HUES48 (cell line): ENCODE results near the gene HYI.
"Not testable (repeated sequence)": the region's sequence is repeated elsewhere in the genome, so short reads cannot be mapped to it uniquely, and the experiment has no call there.

Experiments
- H3K27ac ChIP-seq: one replicate; pipeline ENCODE4 v1.7.0; 2013; ENCODE audit warnings: low read depth, low read length, inconsistent platforms
- H3K27me3 ChIP-seq: 2 replicates; pipeline ENCODE4 v1.6.1; 2013; ENCODE audit warnings: mild to moderate bottlenecking, low read length; ENCODE audit not compliant: control insufficient read depth, insufficient read depth
- H3K36me3 ChIP-seq: 2 replicates; pipeline ENCODE4 v1.6.1; 2013; ENCODE audit warnings: low read length; ENCODE audit not compliant: control insufficient read depth, insufficient read depth
- H3K4me1 ChIP-seq: 2 replicates; pipeline ENCODE4 v1.6.1; 2013; ENCODE audit warnings: mild to moderate bottlenecking, low read length; ENCODE audit not compliant: control insufficient read depth, insufficient read depth
- H3K4me3 ChIP-seq: 2 replicates; pipeline ENCODE4 v1.5.1; 2013; ENCODE audit warnings: mild to moderate bottlenecking, low read depth, low read length
- H3K9ac ChIP-seq: 2 replicates; pipeline ENCODE4 v1.6.1; 2013; ENCODE audit warnings: mild to moderate bottlenecking, low read depth, low read length, moderate library complexity
- H3K9me3 ChIP-seq: 2 replicates; pipeline ENCODE4 v1.6.1; 2013; ENCODE audit warnings: low read length; ENCODE audit not compliant: control insufficient read depth, insufficient read depth

Gene HYI, protein sequence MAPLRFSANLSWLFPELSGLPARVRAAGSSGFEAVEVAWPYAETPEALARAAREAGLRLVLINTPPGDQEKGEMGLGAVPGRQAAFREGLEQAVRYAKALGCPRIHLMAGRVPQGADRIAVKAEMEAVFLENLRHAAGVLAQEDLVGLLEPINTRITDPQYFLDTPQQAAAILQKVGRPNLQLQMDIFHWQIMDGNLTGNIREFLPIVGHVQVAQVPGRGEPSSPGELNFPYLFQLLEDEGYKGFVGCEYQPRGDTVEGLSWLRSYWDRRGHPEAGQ

DNA sequence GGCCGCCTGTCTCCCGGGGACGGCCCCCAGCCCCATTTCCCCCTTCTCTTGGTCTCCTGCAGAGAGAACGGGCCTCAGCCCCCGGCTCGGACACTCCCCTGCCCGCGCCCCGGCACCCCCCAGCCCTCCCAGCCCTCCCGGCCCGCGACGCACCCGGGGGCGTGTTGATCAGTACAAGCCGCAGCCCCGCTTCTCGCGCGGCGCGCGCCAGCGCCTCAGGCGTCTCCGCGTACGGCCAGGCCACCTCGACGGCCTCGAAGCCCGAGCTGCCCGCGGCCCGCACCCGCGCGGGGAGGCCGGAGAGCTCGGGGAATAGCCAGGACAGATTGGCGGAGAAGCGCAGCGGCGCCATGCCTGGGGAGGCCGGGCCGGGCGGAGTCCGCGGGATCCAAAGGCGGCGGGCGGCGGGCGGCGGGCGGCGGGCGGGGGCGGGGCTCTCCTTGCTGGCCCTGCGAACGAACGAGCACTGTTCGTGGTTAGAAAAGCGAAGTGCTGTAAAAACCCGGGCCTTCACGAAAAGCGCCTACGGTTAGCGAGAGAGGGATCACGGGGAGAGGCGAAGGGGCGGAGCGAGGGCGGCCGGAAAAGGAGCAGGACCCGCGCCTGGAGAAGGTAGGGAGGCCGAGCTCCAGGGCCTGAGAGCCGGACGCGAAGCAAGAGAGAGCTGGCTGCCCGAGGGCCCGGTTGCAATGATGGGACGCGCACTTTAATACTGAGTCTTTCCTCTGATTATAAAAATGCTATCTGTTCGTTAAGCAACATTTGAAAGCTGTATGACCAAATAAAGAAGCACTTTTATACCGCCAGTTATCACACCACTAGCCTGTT lies at the start of gene HYI:
Gene HYI, minus strand, starts transcription at position 490 of the 828 bp plus-strand sequence. Its CDS starts 138 bp downstream, at position 352.
- H3K36me3 ChIP-seq = peaks cover 33% of the 10 kb centered on the region
- H3K4me1 ChIP-seq = peaks cover 13% of the 10 kb centered on the region
- no peaks in the 10 kb centered on the region for H3K9me3 ChIP-seq
- H3K4me3 ChIP-seq = peak within 1 kb of the TSS; percentile 70
- peak within 1 kb of the TSS; percentile 77 for H3K27ac ChIP-seq
- H3K27me3 ChIP-seq = no peaks in the 10 kb centered on the region
- peak within 1 kb of the TSS; percentile 55 for H3K9ac ChIP-seq

DNA sequence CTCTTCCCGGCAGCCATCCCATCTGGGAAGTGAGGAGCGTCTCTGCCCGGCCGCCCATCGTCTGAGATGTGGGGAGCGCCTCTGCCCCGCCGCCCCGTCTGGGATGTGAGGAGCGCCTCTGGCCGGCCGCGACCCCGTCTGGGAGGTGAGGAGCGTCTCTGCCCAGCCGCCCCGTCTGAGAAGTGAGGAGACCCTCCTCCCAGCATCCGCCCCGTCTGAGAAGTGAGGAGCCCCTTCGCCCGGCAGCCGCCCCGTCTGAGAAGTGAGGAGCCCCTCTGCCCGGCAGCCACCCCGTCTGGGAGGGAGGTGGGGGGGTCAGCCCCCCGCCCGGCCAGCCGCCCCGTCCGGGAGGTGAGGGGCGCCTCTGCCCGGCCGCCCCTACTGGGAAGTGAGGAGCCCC lies 48.1 kb upstream of the HYI start:
- H3K9me3 ChIP-seq, H3K27ac ChIP-seq, H3K27me3 ChIP-seq, H3K4me1 ChIP-seq, H3K4me3 ChIP-seq, H3K36me3 ChIP-seq, H3K9ac ChIP-seq: not testable (repeated sequence)

DNA sequence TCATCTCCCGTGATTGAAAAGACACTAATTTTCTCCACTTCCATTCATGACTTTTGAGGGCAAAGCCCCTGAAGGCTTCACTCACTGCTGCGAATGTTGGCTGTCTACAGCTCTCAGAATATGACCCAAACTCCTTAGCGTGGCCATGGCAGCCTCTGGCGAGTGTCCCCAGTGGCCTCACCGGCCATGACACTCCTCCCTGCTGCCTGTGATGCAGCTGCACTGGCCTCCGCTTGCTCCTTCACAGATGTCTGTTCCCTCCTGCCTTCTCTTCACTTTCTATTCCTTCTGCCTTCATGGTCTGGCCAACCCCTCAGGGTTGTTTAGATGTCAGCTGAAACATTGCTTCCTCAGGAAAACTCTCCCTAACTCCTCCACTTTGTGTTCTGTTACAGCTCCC lies 46.2 kb upstream of the HYI start:
- no peak overlapping the region for H3K9ac ChIP-seq
- no peak overlapping the region for H3K4me3 ChIP-seq
- no peaks in the 10 kb centered on the region for H3K4me1 ChIP-seq

DNA sequence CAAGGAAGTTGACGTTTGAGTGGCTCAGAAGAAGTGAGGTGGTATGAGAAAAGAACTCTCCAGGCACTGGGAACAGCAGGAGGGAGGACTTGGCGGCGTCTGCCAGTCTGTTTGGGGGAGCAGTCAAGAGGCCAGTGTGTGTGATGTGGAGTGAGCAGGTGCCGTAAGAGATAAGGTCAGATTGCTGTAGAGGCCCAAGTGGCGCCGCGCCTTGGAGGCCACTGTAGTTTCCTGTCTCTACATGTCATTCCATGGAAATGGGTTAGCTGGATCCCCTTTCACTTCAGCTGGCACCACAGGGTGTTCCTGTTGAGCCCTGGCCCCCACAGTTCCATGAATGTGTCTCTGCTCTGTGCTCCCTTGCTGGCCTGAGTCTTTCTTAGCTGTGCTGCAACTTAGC lies 41.5 kb upstream of the HYI start:
- Histone ChIP-seq H3K9ac (no peak overlapping the region), H3K4me3 (no peak overlapping the region), H3K27ac (no peak overlapping the region), H3K36me3 (no peaks in the 10 kb centered on the region), H3K4me1 (peaks cover 11% of the 10 kb centered on the region), H3K27me3 (no peaks in the 10 kb centered on the region), H3K9me3 (no peaks in the 10 kb centered on the region)

More for the DNA sequence above, 46.2 kb upstream of the HYI start:
- H3K9me3 ChIP-seq = no peaks in the 10 kb centered on the region
- H3K36me3 ChIP-seq = no peaks in the 10 kb centered on the region
- H3K27me3 ChIP-seq = no peaks in the 10 kb centered on the region
- H3K27ac ChIP-seq = no peak overlapping the region

DNA sequence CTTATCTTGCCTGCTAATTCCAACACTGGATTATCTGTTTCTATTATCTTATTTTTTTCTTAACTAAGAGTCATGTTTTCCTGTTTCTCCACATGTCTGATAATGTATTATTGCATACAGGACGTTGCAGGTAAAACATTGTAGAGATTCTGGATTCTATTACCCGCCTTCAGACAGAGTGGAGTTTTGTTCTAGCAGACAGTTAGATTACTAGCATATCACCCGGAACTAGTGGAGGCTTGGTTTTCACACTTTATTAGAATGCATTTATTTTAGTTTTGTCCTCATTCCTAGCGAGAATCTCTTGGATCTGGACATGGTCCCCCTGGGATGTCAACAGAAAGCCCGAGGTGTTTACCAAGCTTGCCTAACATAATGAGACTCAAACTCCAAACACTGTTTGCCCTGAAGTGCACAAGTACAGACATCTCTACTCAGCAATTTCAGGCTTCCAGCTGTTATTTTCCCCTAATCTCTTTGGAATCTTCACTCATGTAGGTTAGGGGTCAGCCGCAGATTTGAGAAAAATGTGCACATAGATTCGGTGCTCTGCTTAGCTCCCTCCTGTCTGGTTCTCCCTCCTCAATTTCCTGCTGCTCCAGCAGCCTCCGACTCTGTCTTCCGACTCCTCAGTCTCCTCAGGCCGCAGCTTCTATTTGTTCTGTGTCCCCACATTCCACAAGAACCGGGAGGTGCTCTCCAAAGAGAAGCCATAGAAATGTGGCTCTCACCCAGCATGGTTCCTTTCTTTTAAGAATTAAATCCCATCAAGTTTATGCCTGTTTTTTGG lies 40.1 kb upstream of the HYI start:
- Histone ChIP-seq H3K27me3 (no peaks in the 10 kb centered on the region), H3K36me3 (no peaks in the 10 kb centered on the region), H3K4me3 (0 out of 2 replicates have a peak overlapping the region, but pooled peaks have one; percentile 13), H3K9me3 (no peaks in the 10 kb centered on the region), H3K27ac (peak overlapping the region; percentile 54), H3K9ac (no peak overlapping the region), H3K4me1 (peaks cover 11% of the 10 kb centered on the region)

DNA sequence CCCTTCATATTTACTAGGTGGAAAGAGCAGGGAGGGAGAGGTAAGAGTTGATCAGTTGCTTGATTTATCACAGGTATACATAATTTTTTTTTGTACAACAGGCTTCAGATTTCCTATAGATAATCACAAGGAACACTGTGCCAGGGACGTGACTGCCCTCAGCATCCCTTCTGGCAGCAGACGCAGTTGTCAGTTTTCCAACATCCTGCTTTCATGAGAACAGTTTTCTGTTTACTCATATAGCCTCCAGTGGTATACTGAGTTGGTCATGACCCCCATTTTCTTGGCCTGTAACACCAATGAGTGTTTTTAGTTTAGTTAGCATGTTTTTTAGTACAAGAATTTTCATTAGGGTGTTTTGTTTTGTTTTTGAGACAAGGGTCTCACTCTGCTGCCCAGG lies 39.1 kb upstream of the HYI start:
- Histone ChIP-seq H3K9ac (no peak overlapping the region), H3K36me3 (no peaks in the 10 kb centered on the region), H3K27me3 (no peaks in the 10 kb centered on the region), H3K27ac (no peak overlapping the region), H3K4me3 (no peak overlapping the region), H3K4me1 (peaks cover 11% of the 10 kb centered on the region), H3K9me3 (no peaks in the 10 kb centered on the region)

DNA sequence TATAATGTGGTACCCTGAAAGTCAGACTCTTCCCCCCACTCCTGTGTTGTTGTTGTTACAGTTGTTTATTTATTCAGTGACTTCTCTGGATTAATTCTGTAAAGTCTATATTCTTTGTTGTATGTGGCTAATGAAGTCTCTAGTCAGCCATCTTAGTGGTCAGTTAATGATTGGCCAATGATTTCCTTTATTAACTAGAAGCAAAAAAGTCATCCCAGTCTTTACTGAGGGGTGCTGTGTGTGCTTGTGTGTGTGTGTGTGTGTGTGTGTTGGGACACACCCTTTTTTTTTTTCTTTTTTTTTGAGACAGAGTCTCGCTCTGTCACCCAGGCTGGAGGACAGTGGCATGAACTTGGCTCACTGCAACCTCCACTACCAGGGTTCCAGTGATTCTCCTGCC lies 37.3 kb upstream of the HYI start:
- peaks cover 11% of the 10 kb centered on the region for H3K4me1 ChIP-seq
- H3K4me3 ChIP-seq = no peak overlapping the region
- no peak overlapping the region for H3K27ac ChIP-seq
- no peaks in the 10 kb centered on the region for H3K36me3 ChIP-seq
- H3K9ac ChIP-seq = no peak overlapping the region
- no peaks in the 10 kb centered on the region for H3K9me3 ChIP-seq
- no peaks in the 10 kb centered on the region for H3K27me3 ChIP-seq

DNA sequence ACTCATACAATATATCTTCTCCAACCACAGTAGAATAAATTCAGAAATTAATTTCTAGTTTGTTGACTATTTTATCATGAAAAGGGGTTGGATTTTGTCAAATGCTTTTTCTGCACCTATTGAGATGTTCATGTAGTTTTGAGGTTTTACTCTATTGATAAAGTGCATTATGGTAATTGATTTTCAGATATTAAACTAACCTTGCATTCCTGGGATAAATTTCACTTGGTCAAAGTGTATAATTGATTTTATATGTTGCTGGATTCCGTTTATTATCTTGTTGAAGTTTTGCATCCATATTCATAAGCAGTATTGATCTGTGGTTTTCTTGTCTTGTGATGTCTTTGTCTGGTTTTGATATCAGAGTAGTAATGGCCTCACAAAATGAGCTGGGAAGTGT lies 34.4 kb upstream of the HYI start:
- Histone ChIP-seq H3K9me3 (no peaks in the 10 kb centered on the region), H3K4me1 (no peaks in the 10 kb centered on the region), H3K27me3 (no peaks in the 10 kb centered on the region), H3K36me3 (no peaks in the 10 kb centered on the region), H3K9ac (no peak overlapping the region), H3K4me3 (no peak overlapping the region), H3K27ac (no peak overlapping the region)

DNA sequence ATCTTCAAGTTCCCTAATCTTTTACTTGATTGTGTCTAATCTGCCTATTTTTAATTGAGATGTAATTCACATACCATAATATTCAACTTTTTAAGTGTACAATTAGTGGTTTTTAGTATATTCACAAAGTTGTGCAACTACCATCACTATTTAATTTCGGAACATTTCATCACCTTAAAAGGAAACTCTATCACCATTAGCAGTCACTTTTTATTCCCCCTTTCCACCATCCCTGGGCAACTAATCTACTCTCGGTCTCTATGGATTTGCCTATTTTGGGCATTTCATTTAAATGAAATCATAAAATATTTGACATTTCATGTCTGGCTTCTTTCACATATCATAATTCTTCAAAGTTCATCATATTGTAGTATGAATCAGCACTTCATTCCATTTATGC lies 30.6 kb upstream of the HYI start:
- Histone ChIP-seq H3K9ac (no peak overlapping the region), H3K4me3 (no peak overlapping the region), H3K4me1 (no peaks in the 10 kb centered on the region), H3K27me3 (no peaks in the 10 kb centered on the region), H3K9me3 (no peaks in the 10 kb centered on the region), H3K36me3 (no peaks in the 10 kb centered on the region), H3K27ac (no peak overlapping the region)

DNA sequence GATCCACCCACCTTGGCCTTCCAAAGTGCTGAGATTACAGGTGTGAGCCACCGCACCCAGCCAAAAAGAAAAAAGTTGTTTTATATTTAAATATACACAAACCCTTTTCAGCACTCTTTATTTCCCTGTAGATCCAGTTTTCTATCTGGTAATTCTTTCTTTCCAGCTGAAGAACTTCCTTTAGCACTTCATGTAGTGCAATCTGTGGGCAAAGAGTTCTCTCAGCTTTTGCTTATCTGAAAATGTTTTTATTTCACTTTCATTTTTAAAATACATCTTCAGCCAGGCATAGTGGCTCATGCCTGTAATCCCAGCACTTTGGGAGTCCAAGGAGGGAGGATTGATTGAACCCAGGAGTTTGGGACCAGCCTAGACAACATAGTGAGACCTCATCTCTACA lies 28.5 kb upstream of the HYI start:
- Histone ChIP-seq H3K9me3 (no peaks in the 10 kb centered on the region), H3K9ac (no peak overlapping the region), H3K27ac (no peak overlapping the region), H3K27me3 (no peaks in the 10 kb centered on the region), H3K4me3 (no peak overlapping the region), H3K4me1 (no peaks in the 10 kb centered on the region), H3K36me3 (no peaks in the 10 kb centered on the region)

DNA sequence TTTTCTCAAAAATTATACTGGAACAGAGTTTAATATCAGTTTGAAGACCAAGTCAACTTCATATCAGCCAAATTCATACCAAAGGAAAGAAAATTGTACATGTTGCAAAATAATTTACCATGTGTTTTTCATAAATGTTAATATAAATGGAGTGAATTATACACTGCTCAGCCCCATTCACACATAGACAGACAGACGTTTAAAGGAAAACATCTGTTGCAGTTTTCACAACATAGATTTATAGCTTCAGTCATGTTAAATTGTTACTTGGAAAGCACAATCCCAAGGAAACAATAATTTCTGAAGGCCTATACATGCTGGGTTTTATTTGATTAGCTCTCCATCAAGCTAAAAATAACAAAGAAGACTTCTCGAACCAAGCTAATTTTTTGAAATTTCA lies 27.8 kb upstream of the HYI start:
- Histone ChIP-seq H3K4me1 (no peaks in the 10 kb centered on the region; the same call in 1 of the 2 replicates), H3K4me3 (no peak overlapping the region), H3K36me3 (no peaks in the 10 kb centered on the region), H3K27me3 (no peaks in the 10 kb centered on the region), H3K27ac (no peak overlapping the region), H3K9ac (no peak overlapping the region), H3K9me3 (no peaks in the 10 kb centered on the region)
